ENCODE results near the gene AP3S2. TPM values are rescaled to one million over a fixed set of nuclear protein-coding genes. Genes with fewer than 3 reads are reported as not detected.
"Not testable (repeated sequence)": the region's sequence is repeated elsewhere in the genome, so short reads cannot be mapped to it uniquely, and the experiment has no call there.

The AP3S2 gene
- total RNA-seq, 2 experiments from 2014 or later: 20.3 to 23.0 TPM

DNA sequence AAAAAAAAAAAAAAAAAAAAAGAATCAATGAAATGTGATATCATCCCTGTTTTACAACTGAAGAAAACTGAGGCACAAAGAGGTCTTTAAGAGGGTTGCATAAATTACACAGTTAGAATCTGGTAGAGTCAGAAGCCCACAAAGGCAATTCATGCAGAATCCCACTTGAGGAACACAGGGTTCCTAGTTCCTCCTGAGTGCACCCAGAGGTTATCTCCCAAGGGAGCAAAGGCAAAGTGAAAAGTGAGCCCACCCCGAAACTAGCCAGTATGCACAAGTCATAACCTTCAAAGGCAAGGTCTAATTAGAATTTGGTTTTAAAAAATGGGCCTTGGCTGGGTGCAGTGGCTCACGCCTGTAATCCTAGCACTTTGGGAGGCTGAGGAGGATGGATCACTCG, 37.8 kb downstream of the AP3S2 start:
- intact Hi-C loops (cut with micrococcal nuclease): no loop called here
- Mint-ChIP-seq H3K9me3 (no peaks in the 10 kb centered on the region), H3K4me3 (no peak overlapping the region), H3K27me3 (no peaks in the 10 kb centered on the region), H3K36me3 (ENCODE audit: low read depth) (peaks cover 19% of the 10 kb centered on the region), H3K27ac (no peak overlapping the region), H3K4me1 (ENCODE audit: low read depth) (peaks cover 11% of the 10 kb centered on the region)
- CTCF ChIA-PET: no interaction called here
- POLR2A ChIA-PET: no interaction called here
- ATAC-seq (no peak), DNase-seq (no peak)
- TF ChIP-seq, protein P1, sequence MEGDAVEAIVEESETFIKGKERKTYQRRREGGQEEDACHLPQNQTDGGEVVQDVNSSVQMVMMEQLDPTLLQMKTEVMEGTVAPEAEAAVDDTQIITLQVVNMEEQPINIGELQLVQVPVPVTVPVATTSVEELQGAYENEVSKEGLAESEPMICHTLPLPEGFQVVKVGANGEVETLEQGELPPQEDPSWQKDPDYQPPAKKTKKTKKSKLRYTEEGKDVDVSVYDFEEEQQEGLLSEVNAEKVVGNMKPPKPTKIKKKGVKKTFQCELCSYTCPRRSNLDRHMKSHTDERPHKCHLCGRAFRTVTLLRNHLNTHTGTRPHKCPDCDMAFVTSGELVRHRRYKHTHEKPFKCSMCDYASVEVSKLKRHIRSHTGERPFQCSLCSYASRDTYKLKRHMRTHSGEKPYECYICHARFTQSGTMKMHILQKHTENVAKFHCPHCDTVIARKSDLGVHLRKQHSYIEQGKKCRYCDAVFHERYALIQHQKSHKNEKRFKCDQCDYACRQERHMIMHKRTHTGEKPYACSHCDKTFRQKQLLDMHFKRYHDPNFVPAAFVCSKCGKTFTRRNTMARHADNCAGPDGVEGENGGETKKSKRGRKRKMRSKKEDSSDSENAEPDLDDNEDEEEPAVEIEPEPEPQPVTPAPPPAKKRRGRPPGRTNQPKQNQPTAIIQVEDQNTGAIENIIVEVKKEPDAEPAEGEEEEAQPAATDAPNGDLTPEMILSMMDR (IDR thresholded peaks at IDR 0.05): no peak

DNA sequence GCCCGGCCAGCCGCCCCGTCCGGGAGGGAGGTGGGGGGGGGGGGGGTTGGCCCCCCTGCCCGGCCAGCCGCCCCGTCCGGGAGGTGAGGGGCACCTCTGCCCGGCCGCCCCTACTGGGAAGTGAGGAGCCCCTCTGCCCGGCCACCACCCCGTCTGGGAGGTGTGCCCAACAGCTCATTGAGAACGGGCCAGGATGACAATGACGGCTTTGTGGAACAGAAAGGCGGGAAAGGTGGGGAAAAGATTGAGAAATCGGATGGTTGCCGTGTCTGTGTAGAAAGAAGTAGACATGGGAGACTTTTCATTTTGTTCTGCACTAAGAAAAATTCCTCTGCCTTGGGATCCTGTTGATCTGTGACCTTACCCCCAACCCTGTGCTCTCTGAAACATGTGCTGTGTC, 38.9 kb downstream of the AP3S2 start:
- H3K4me1 Mint-ChIP-seq (ENCODE audit: low read depth); H3K27ac Mint-ChIP-seq; intact Hi-C loops (cut with micrococcal nuclease); CTCF ChIA-PET; H3K9me3 Mint-ChIP-seq; H3K4me3 Mint-ChIP-seq; POLR2A ChIA-PET; H3K27me3 Mint-ChIP-seq; DNase-seq; ATAC-seq: not testable (repeated sequence)
- peaks cover 19% of the 10 kb centered on the region for H3K36me3 Mint-ChIP-seq (ENCODE audit: low read depth)

DNA sequence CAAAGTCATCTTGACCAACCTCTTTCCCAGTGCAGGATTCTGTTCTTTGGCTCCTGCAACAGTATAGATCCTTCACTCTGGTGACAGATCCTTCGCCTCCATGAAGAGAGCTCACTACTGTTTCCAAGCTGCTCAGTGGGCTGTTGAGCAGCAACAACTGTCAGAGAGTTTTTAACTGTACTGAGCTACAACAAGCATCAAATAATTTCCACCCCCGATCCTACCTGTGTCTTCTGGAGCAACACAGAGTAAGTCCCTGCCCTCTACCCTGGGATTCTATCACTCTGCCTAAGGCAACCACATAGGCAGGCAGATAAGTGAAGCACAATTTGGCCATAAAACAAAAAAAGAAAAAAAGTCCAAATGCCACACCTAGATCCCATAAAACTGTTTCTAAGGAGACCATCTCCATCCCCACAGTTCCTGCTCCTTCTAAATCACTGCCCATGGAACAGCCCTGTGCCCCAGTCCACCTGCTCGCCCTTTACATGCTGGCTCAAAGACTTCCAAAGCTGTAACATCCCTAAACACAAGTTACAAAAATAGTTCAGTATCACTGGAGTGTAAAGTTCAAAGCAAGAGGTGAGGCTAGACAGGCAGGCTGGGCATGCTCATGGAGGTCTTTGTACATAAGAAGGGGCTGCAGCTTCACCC, 41.3 kb downstream of the AP3S2 start:
- no peak overlapping the region for H3K27ac Mint-ChIP-seq
- peaks cover 5% of the 10 kb centered on the region for H3K4me1 Mint-ChIP-seq (ENCODE audit: low read depth)
- no peaks in the 10 kb centered on the region for H3K9me3 Mint-ChIP-seq
- H3K4me3 Mint-ChIP-seq: no peak overlapping the region
- DNase-seq: no peak
- CTCF ChIA-PET: interaction anchor here (3.8 kb wide), 1 partner anchor 22 kb away, joined by 15 read pairs; no protein-coding TSS in a partner anchor
- H3K27me3 Mint-ChIP-seq: no peaks in the 10 kb centered on the region
- POLR2A ChIA-PET: no interaction called here
- TF ChIP-seq, protein P1 (IDR thresholded peaks at IDR 0.05): no peak
- no peak for ATAC-seq
- H3K36me3 Mint-ChIP-seq (ENCODE audit: low read depth): peaks cover 21% of the 10 kb centered on the region
- intact Hi-C loops (cut with micrococcal nuclease): no loop called here

DNA sequence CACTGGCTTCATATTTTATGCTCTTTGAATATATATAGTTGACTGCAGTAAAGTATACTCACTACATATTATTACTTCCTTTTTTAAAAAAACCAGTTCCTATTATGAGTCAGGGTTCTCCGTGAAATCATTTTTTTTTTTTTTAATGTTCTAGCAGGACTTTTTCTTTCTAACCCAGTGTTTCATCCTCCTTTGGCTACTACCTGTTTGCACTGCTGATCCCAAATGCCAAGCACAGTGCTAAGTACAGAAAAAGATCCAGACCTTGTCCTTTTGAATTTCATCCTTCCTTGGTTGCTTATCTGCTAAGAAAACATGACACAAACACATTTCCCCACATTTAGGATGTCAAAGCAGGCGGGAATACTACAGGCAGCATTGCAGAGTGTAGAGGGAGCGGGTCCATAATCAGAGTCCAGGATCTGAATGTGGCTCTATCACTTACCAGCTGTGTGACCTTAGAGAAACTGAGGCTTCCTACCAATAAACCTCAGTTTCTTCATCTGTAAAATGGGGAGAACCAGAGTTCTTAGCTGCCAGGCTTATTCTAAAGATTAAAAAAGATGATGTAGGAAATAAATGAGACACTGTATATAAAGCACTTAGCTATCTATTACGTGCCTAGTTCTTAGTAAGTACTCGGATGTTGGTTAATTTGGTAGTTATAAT, 42.0 kb downstream of the AP3S2 start:
- Mint-ChIP-seq H3K27me3 (no peaks in the 10 kb centered on the region), H3K9me3 (no peaks in the 10 kb centered on the region), H3K4me3 (no peak overlapping the region), H3K27ac (no peak overlapping the region), H3K36me3 (ENCODE audit: low read depth) (peaks cover 19% of the 10 kb centered on the region), H3K4me1 (ENCODE audit: low read depth) (peaks cover 5% of the 10 kb centered on the region)
- no peak for ATAC-seq
- DNase-seq: no peak
- TF ChIP-seq, protein P1 (IDR thresholded peaks at IDR 0.05): no peak
- ChIA-PET CTCF (interaction anchor here (3.8 kb wide), 1 partner anchor 23 kb away, joined by 15 read pairs; no protein-coding TSS in a partner anchor), POLR2A (no interaction called here)
- intact Hi-C loops (cut with micrococcal nuclease): no loop called here

DNA sequence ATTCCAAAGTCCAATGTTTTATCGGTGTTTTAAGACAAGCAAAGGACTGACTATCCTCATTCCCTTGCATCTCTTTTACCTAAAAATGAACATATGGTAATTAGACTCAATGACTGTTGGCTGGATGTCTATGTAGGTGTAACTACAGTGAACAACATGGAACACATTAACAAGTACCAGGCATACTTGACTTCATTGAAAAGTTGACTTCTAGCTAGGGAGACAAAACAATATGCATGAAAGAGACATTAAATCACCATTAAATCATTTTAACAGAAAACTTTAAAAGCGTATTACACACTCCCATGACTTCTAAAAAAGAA, 44.9 kb downstream of the AP3S2 start:
- CTCF ChIA-PET: interaction anchor here (1.0 to 3.8 kb wide), 3 partner anchors 26 to 88 kb away, joined by 4 to 15 read pairs (median 9); no protein-coding TSS in a partner anchor
- no peak for DNase-seq

More for the DNA sequence above, 44.9 kb downstream of the AP3S2 start:
- Mint-ChIP-seq H3K4me1 (ENCODE audit: low read depth) (peaks cover 14% of the 10 kb centered on the region), H3K4me3 (no peak overlapping the region), H3K27me3 (no peaks in the 10 kb centered on the region), H3K27ac (no peak overlapping the region), H3K9me3 (no peaks in the 10 kb centered on the region), H3K36me3 (ENCODE audit: low read depth) (peaks cover 22% of the 10 kb centered on the region)
- no peak for ATAC-seq
- intact Hi-C loops (cut with micrococcal nuclease): loop anchor here (5.0 kb wide), 1 partner anchor 33 kb away; no protein-coding TSS in a partner anchor
- POLR2A ChIA-PET: interaction anchor here (1.1 kb wide), 1 partner anchor 74 kb away, joined by 3 read pairs; no protein-coding TSS in a partner anchor
- TF ChIP-seq, protein P1 (IDR thresholded peaks at IDR 0.05): no peak
